HepG2 (cell line): ENCODE measurements around the gene CAPN2. TPM values are rescaled to one million over a fixed set of nuclear protein-coding genes. Genes with fewer than 3 reads are reported as not detected.

Experiments
- ATAC-seq: fragments of 200-7000 bp; cut with Tn5 transposase; 3 replicates; pipeline ENCODE4 v1.9.1; 2020; ENCODE audit warnings: mild to moderate bottlenecking, moderate library complexity
- BruUV-seq: library from RNA; stranded (reverse); fragments of 400-500 nt; replicated peaks from 2 replicates; lab custom pipeline; 2021; lab: Mats Ljungman, UMichigan
- CTCF ChIA-PET: fragments of 300-600 bp; formaldehyde crosslinking; extraction: SDS; loops from one replicate; lab custom pipeline; 2021; ENCODE audit warnings: low total read pairs, inconsistent platforms, low intra/inter-chr PET ratio; lab: Yijun Ruan, JAX
- POLR2A ChIA-PET: fragments of 350-600 bp; sonication (Branson Sonifier 250); formaldehyde crosslinking; loops from one replicate; lab custom pipeline; 2020; ENCODE audit warnings: antibody characterized with exemption, inconsistent platforms; lab: Yijun Ruan, JAX
- DNase-seq: peaks from one replicate; pipeline ENCODE4 v3.0.0-alpha.2; 2015; ENCODE audit warnings: low spot score
- FAIRE-seq: peaks from 3 replicates; lab custom pipeline; 2011; peaks lifted over from hg19 to GRCh38; lab: Jason Lieb, UNC
- H2AFZ ChIP-seq: one replicate; pipeline ENCODE4 v1.6.1; 2011; ENCODE audit warnings: low read length, inconsistent platforms
- H3K27ac ChIP-seq: fragments of 300-600 bp; 3 replicates; pipeline ENCODE4 v1.8.0; 2011; ENCODE audit warnings: mixed run types, mild to moderate bottlenecking, mixed read lengths, low read length, inconsistent platforms; ENCODE audit not compliant: insufficient read depth; ENCODE audit errors: extremely low read length
- H3K27me3 ChIP-seq, 2 experiments: fragments of 200-600 bp in 1 of 2; 2 replicates in 1 of 2; 3 replicates in 1 of 2; pipeline versions ENCODE4 v1.6.0 to v1.8.0; 2011; ENCODE audit warnings: low read length in 2 of 2, mild to moderate bottlenecking in 2 of 2, moderate library complexity in 2 of 2, inconsistent platforms in 1 of 2; ENCODE audit not compliant: insufficient read depth in 2 of 2, control insufficient read depth in 1 of 2
- H3K36me3 ChIP-seq, 2 experiments: fragments of 200-600 bp in 1 of 2; replicated peaks in 1 of 2; 2 replicates in 1 of 2; 3 replicates in 1 of 2; pipeline versions ENCODE4 v1.5.1 to v1.8.0; 2011; ENCODE audit warnings: low read length in 2 of 2, inconsistent platforms in 1 of 2; ENCODE audit not compliant: insufficient read depth in 2 of 2, control insufficient read depth in 1 of 2
- H3K4me1 ChIP-seq: 2 replicates; pipeline ENCODE4 v1.5.1; 2012; ENCODE audit warnings: low read length, inconsistent platforms; ENCODE audit not compliant: insufficient read depth
- H3K4me2 ChIP-seq: 2 replicates; pipeline ENCODE4 v1.6.0; 2011; ENCODE audit warnings: low read depth, low read length, inconsistent platforms
- H3K4me3 ChIP-seq, 3 experiments: fragments of 200-600 bp in 1 of 3; sonication (generic), shearing (Covaris generic) in 1 of 3; replicated peaks in 1 of 3; 2 replicates each; pipeline ENCODE4 v1.5.1; 2011 to 2016; ENCODE audit warnings: low read length in 3 of 3, inconsistent platforms in 2 of 3, low read depth in 2 of 3, mild to moderate bottlenecking in 2 of 3, control low read depth in 1 of 3, mixed read lengths in 1 of 3; ENCODE audit not compliant: insufficient read depth in 1 of 3
- H3K79me2 ChIP-seq: one replicate; pipeline ENCODE4 v1.6.1; 2011; ENCODE audit warnings: low read length, inconsistent platforms; ENCODE audit not compliant: insufficient read depth
- H3K9ac ChIP-seq: 2 replicates; pipeline ENCODE4 v1.6.0; 2011; ENCODE audit warnings: mild to moderate bottlenecking, low read depth, low read length, inconsistent platforms; ENCODE audit not compliant: insufficient read depth
- H3K9me3 ChIP-seq: 2 replicates; pipeline ENCODE4 v1.5.1; 2012; ENCODE audit warnings: mild to moderate bottlenecking, low read length
- H4K20me1 ChIP-seq: 2 replicates; pipeline ENCODE4 v1.6.0; 2011; ENCODE audit warnings: inconsistent platforms, mild to moderate bottlenecking, low read length, moderate library complexity; ENCODE audit not compliant: insufficient read depth
- AHR ChIP-seq: IDR thresholded peaks from 2 replicates; pipeline ENCODE4 v1.6.1; 2018; ENCODE audit warnings: missing genetic modification reagents, missing compliant biosample characterization
- ATF2 ChIP-seq: sonication (generic); formaldehyde crosslinking; IDR thresholded peaks from 2 replicates; pipeline ENCODE4 v1.4.0; 2020; ENCODE audit warnings: missing genetic modification reagents
- FOXM1 ChIP-seq: sonication (generic); formaldehyde crosslinking; IDR thresholded peaks from 2 replicates; pipeline ENCODE4 v1.5.0; 2020; ENCODE audit warnings: missing genetic modification reagents
- GABPB1 ChIP-seq: IDR thresholded peaks from 2 replicates; pipeline ENCODE4 v1.6.1; 2016; ENCODE audit warnings: mild to moderate bottlenecking, missing genetic modification reagents, moderate library complexity, missing compliant biosample characterization
- GATAD2A ChIP-seq: IDR thresholded peaks from 2 replicates; pipeline ENCODE4 v1.6.1; 2016
- JUNB ChIP-seq: sonication (generic); formaldehyde crosslinking; IDR thresholded peaks from 2 replicates; pipeline ENCODE4 v1.8.0; 2022; ENCODE audit warnings: missing genetic modification reagents, mild to moderate bottlenecking, borderline replicate concordance
- KAT2B ChIP-seq: fragments of 150-350 bp; IDR thresholded peaks from 2 replicates; pipeline ENCODE4 v1.6.1; 2014; ENCODE audit warnings: low read depth, low read length, borderline replicate concordance
- KLF16 ChIP-seq, 2 experiments: sonication (generic) in 1 of 2; formaldehyde crosslinking in 1 of 2; IDR thresholded peaks; 2 replicates each; pipeline versions ENCODE4 v1.6.1 to v1.8.0; 2016 to 2023; ENCODE audit warnings: missing genetic modification reagents in 2 of 2, missing compliant biosample characterization in 1 of 2
- MEF2D ChIP-seq: sonication (generic); formaldehyde crosslinking; IDR thresholded peaks from 2 replicates; pipeline ENCODE4 v1.5.1; 2020; ENCODE audit warnings: mild to moderate bottlenecking, missing genetic modification reagents
- TAF1 ChIP-seq: sonication (generic); formaldehyde crosslinking; IDR thresholded peaks from 2 replicates; pipeline ENCODE4 v1.4.0; 2020; ENCODE audit warnings: missing genetic modification reagents
- ZBTB8A ChIP-seq: sonication (generic); formaldehyde crosslinking; IDR thresholded peaks from 2 replicates; pipeline ENCODE4 v1.4.0; 2020; ENCODE audit warnings: mild to moderate bottlenecking, low read depth, missing genetic modification reagents, borderline replicate concordance
- ZFP36 ChIP-seq: fragments of 150-350 bp; IDR thresholded peaks from 2 replicates; pipeline ENCODE4 v1.6.1; 2018; ENCODE audit warnings: borderline replicate concordance, low read length, low read depth; ENCODE audit not compliant: partially characterized antibody
- ZNF430 ChIP-seq: sonication (generic); formaldehyde crosslinking; IDR thresholded peaks from 2 replicates; pipeline ENCODE4 v1.9.0; 2021; ENCODE audit warnings: mild to moderate bottlenecking, missing genetic modification reagents
- ZNF773 ChIP-seq: sonication (generic); formaldehyde crosslinking; IDR thresholded peaks from 2 replicates; pipeline ENCODE4 v1.4.0; 2020; ENCODE audit warnings: missing genetic modification reagents, borderline replicate concordance
- ZNF891 ChIP-seq: sonication (generic); formaldehyde crosslinking; IDR thresholded peaks from 2 replicates; pipeline ENCODE4 v1.5.0; 2020; ENCODE audit warnings: mild to moderate bottlenecking, missing genetic modification reagents
- in situ Hi-C: cut with HindIII; loops from 2 replicates; pipeline ENCODE4 v1.10.0; 2017; ENCODE audit warnings: low pct_unique_long_range_greater_than_20kb; ENCODE audit not compliant: extremely low pct_ligation_motif_present
- intact Hi-C: fragments of 100-400 bp; cut with micrococcal nuclease; formaldehyde crosslinking; loops from one replicate; pipeline ENCODE4 v1.10.0; 2022; ENCODE audit not compliant: unreplicated experiment
- polyA plus RNA-seq, 8 experiments: library from polyadenylated mRNA; depleted of rRNA in 3 of 8; stranded (reverse) in 7 of 8; unstranded in 1 of 8; fragments of >200 nt; fragmentation: Illumina TruSeq in 4 of 8; extraction: Trizol in 4 of 8; gene quantifications; 2 replicates each; pipeline versions ENCODE4 v1.2.1 to v1.2.3, GENCODE V29; 2011 to 2016; ENCODE audit warnings: low read depth in 4 of 8, missing spikeins in 1 of 8, mixed read lengths in 1 of 8; ENCODE audit not compliant: insufficient read depth in 1 of 8
- total RNA-seq, 5 experiments: library from RNA; depleted of rRNA; stranded (reverse); fragments of >200 nt; fragmentation: Illumina TruSeq; extraction: Trizol; gene quantifications; 2 replicates each; pipeline ENCODE4 v1.2.3, GENCODE V29; 2016; ENCODE audit warnings: low read depth in 1 of 5
- TF ChIP-seq, protein P1 (sequence below): sonication (generic); formaldehyde crosslinking; IDR thresholded peaks from 2 replicates; pipeline ENCODE4 v1.4.0; 2020; ENCODE audit warnings: missing genetic modification reagents, borderline replicate concordance

CAPN2 gene
- total and polyA plus RNA-seq, 2 of the 13 experiments (the other 11 are each of a cell fraction or from before 2014, with no cell fraction given), result 6.2 to 7.4 TPM

GRCh38 chr1:223813645-223814044 is 101.3 kb downstream of the CAPN2 start:
- Histone ChIP-seq H3K36me3 (peaks cover 3 to 29% of the 10 kb centered on the region in 2 experiments; a peak in 4 of 5 replicates), H3K4me3 (no peak overlapping the region), H4K20me1 (no peaks in the 10 kb centered on the region), H3K27me3 (no peaks in the 10 kb centered on the region), H2AFZ (no peak overlapping the region), H3K27ac (no peak overlapping the region), H3K9ac (no peak overlapping the region), H3K4me1 (peaks cover 10% of the 10 kb centered on the region; the same call in 1 of the 2 replicates), H3K4me2 (no peak overlapping the region), H3K79me2 (peaks cover 2% of the 10 kb centered on the region), H3K9me3 (no peaks in the 10 kb centered on the region)
- intact Hi-C loops (no loop called here), in situ Hi-C loops (no loop called here)
- ATAC-seq, result no peak
- ChIA-PET CTCF (no interaction called here), POLR2A (no interaction called here)
- no TSS peak for BruUV-seq
- TF ChIP-seq KAT2B (no peak), ZFP36 (no peak), ZBTB8A (CRISPR knock-in tag) (no peak), ZNF891 (CRISPR knock-in tag) (no peak), ZNF773 (no peak), MEF2D (no peak), TAF1 (CRISPR knock-in tag) (no peak), ZNF430 (CRISPR knock-in tag) (no peak), KLF16 (CRISPR knock-in tag; IDR thresholded peaks at IDR 0.05) (no peak), GATAD2A (CRISPR knock-in tag) (no peak), GABPB1 (CRISPR knock-in tag) (no peak), JUNB (CRISPR knock-in tag) (no peak), ATF2 (no peak), AHR (CRISPR knock-in tag) (no peak), FOXM1 (no peak)
- TF ChIP-seq, protein P1, sequence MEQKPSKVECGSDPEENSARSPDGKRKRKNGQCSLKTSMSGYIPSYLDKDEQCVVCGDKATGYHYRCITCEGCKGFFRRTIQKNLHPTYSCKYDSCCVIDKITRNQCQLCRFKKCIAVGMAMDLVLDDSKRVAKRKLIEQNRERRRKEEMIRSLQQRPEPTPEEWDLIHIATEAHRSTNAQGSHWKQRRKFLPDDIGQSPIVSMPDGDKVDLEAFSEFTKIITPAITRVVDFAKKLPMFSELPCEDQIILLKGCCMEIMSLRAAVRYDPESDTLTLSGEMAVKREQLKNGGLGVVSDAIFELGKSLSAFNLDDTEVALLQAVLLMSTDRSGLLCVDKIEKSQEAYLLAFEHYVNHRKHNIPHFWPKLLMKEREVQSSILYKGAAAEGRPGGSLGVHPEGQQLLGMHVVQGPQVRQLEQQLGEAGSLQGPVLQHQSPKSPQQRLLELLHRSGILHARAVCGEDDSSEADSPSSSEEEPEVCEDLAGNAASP (CRISPR knock-in tag), result no peak
- DNase-seq, result no peak
- FAIRE-seq, result no peak
